Mucosa of stomach (tissue), 1 donor: ENCODE data around the gene EME1.

Source experiments
- H3K27me3 ChIP-seq: one replicate; pipeline ENCODE4 v1.7.0; 2013; ENCODE audit warnings: mild to moderate bottlenecking, low read length; ENCODE audit not compliant: control insufficient read depth, insufficient read depth
- H3K36me3 ChIP-seq: one replicate; pipeline ENCODE4 v1.7.0; 2013; ENCODE audit warnings: low read length; ENCODE audit not compliant: control insufficient read depth, insufficient read depth
- H3K4me1 ChIP-seq: one replicate; pipeline ENCODE4 v1.7.0; 2013; ENCODE audit warnings: mild to moderate bottlenecking, low read length; ENCODE audit not compliant: control insufficient read depth, insufficient read depth
- H3K4me3 ChIP-seq: one replicate; pipeline ENCODE4 v1.7.0; 2013; ENCODE audit warnings: low read length
- H3K9ac ChIP-seq: one replicate; pipeline ENCODE4 v1.7.0; 2013; ENCODE audit warnings: mild to moderate bottlenecking, low read length, moderate library complexity
- H3K9me3 ChIP-seq: one replicate; pipeline ENCODE4 v1.7.0; 2013; ENCODE audit warnings: mild to moderate bottlenecking, low read length, moderate library complexity; ENCODE audit not compliant: control insufficient read depth
- donor health status: Pancreatic carcinoma.

Gene EME1

GRCh38 chr17:50372222-50372757 is 739 bp upstream of the EME1 start:
- Histone ChIP-seq H3K4me1 (peaks cover 12% of the 10 kb centered on the region), H3K9me3 (no peaks in the 10 kb centered on the region), H3K4me3 (peak overlapping the region; percentile 94)

GRCh38 chr17:50373705-50374104 is 676 bp downstream of the EME1 start:
- peaks cover 12% of the 10 kb centered on the region for H3K4me1 ChIP-seq
- H3K27me3 ChIP-seq, result no peaks in the 10 kb centered on the region
- H3K9ac ChIP-seq, result peak overlapping the region; percentile 75
- no peak overlapping the region for H3K4me3 ChIP-seq
- H3K36me3 ChIP-seq, result peaks cover 10% of the 10 kb centered on the region
- H3K9me3 ChIP-seq, result no peaks in the 10 kb centered on the region

More at GRCh38 chr17:50372222-50372757, 739 bp upstream of the EME1 start:
- Histone ChIP-seq H3K36me3 (peaks cover 14% of the 10 kb centered on the region), H3K9ac (peak overlapping the region; percentile 75), H3K27me3 (no peaks in the 10 kb centered on the region)

DNA sequence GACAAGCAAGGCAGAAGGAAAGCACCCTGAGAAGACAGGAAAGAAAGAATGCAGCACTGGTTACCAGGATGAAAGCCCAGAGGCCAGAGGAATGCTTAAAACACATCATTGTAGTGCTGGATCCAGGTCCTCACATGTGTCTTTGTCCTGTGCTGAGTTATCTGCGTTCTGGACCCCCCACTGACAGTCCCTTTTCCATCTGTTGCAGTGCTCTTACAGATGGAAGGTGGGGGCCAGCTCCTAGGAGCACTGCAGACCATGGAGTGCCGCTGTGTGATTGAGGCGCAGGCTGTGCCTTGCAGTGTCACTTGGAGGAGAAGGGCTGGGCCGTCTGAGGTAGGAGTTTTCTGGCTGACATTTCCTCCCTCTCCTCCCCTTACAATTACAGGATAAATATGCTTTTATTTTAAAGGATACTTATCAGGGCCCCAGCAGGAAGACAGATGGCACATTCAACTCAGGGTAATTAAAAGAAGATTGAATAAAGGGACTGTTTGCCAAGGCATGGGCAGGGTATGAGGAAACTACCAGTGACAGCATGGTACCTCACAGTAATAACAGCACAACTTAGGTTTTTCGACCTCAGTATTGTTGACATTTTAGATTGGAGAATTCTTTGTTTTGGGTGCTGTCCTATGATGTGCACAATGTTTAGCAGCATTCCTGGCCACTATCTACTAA is 3.0 kb downstream of the EME1 start:
- Histone ChIP-seq H3K4me1 (peaks cover 12% of the 10 kb centered on the region), H3K4me3 (no peak overlapping the region), H3K9ac (no peak overlapping the region)

GRCh38 chr17:50379351-50380132 is 6.5 kb downstream of the EME1 start:
- Histone ChIP-seq H3K9ac (no peak overlapping the region), H3K9me3 (no peaks in the 10 kb centered on the region), H3K4me1 (no peaks in the 10 kb centered on the region), H3K4me3 (no peak overlapping the region), H3K36me3 (peaks cover 4% of the 10 kb centered on the region), H3K27me3 (no peaks in the 10 kb centered on the region)

More for the DNA sequence above, 3.0 kb downstream of the EME1 start:
- H3K36me3 ChIP-seq, result no peaks in the 10 kb centered on the region
- H3K9me3 ChIP-seq, result no peaks in the 10 kb centered on the region
- no peaks in the 10 kb centered on the region for H3K27me3 ChIP-seq

- Histone ChIP-seq H3K9ac (no peak overlapping the region), H3K27me3 (no peaks in the 10 kb centered on the region), H3K4me1 (no peaks in the 10 kb centered on the region), H3K36me3 (peaks cover 4% of the 10 kb centered on the region), H3K4me3 (no peak overlapping the region), H3K9me3 (no peaks in the 10 kb centered on the region)
Measured at GRCh38 chr17:50380369-50381259, 7.6 kb downstream of the EME1 start.

- Histone ChIP-seq H3K4me3 (no peak overlapping the region), H3K4me1 (no peaks in the 10 kb centered on the region), H3K36me3 (peaks cover 6% of the 10 kb centered on the region), H3K9ac (no peak overlapping the region), H3K27me3 (no peaks in the 10 kb centered on the region), H3K9me3 (no peaks in the 10 kb centered on the region)
Measured at GRCh38 chr17:50381260-50381815, 8.3 kb downstream of the EME1 start.

DNA sequence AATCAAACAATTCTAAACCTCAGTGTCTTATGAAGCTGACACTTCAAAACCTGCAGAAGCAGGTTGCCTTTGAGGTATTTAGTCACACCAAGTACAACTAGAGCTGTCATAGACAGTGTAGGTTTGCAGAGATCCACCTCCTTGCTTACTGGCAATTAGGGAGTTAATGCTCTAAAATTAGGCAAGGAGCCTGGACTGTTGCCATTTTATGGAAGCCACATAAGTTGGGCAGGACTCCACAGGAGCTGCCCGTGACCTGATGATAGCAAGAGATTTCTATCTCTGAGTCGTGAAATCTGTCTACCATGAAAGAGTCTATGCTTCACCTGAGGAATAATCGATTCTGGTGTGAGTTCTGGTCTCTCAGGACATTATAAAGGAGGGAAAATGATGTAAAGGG is 8.9 kb downstream of the EME1 start:
- Histone ChIP-seq H3K4me3 (no peak overlapping the region), H3K27me3 (no peaks in the 10 kb centered on the region), H3K9me3 (no peaks in the 10 kb centered on the region), H3K4me1 (no peaks in the 10 kb centered on the region), H3K36me3 (peaks cover 10% of the 10 kb centered on the region), H3K9ac (no peak overlapping the region)

GRCh38 chr17:50382931-50383330 is 9.9 kb downstream of the EME1 start:
- no peaks in the 10 kb centered on the region for H3K4me1 ChIP-seq
- no peaks in the 10 kb centered on the region for H3K27me3 ChIP-seq
- peaks cover 13% of the 10 kb centered on the region for H3K36me3 ChIP-seq
- no peak overlapping the region for H3K9ac ChIP-seq
- no peak overlapping the region for H3K4me3 ChIP-seq
- no peaks in the 10 kb centered on the region for H3K9me3 ChIP-seq

DNA sequence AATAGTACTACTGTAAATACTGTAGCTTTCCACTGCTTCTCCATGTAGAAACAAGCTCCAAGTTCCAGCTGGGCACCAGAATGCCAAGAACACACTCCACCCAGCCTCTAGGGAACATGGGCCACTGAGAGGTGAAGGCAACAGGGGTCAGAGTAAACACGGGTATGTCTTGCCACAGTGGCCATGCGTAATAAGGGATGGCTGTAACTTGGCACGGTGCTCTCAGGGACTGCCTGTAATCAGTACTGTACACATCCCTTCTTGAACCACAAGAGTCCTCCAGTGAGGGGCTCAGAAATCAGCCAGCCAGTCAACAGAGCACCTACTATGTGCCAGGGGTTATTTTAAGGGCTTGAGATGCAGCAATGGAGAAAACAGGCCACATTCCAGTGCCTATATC is 13.5 kb downstream of the EME1 start:
- no peaks in the 10 kb centered on the region for H3K27me3 ChIP-seq
- no peak overlapping the region for H3K4me3 ChIP-seq
- no peak overlapping the region for H3K9ac ChIP-seq
- peaks cover 9% of the 10 kb centered on the region for H3K4me1 ChIP-seq
- peaks cover 38% of the 10 kb centered on the region for H3K36me3 ChIP-seq
- no peaks in the 10 kb centered on the region for H3K9me3 ChIP-seq

GRCh38 chr17:50388728-50389127 is 15.7 kb downstream of the EME1 start:
- Histone ChIP-seq H3K9me3 (no peaks in the 10 kb centered on the region), H3K9ac (no peak overlapping the region), H3K4me3 (no peak overlapping the region), H3K27me3 (no peaks in the 10 kb centered on the region), H3K36me3 (peaks cover 49% of the 10 kb centered on the region), H3K4me1 (peaks cover 13% of the 10 kb centered on the region)

DNA sequence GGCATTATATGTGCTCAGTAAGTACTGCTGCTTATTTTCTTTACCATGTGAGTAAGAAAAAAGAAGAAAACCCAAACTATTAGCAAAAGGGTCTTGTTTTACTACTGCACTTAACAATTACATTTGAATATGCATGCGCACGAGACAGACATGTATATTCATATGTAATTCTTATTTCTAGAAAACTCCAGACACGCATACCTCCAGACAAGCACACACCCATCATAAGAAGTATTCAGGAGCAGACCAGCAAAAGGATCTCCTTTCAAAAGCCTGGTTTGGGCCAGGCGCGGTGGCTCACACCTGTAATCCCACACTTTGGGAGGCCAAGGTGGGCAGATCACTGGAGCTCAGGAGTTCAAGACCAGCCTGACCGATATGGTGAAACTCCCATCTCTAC is 16.5 kb downstream of the EME1 start:
- Histone ChIP-seq H3K27me3 (no peaks in the 10 kb centered on the region), H3K36me3 (peaks cover 46% of the 10 kb centered on the region), H3K9me3 (no peaks in the 10 kb centered on the region), H3K4me3 (no peak overlapping the region), H3K9ac (no peak overlapping the region), H3K4me1 (peaks cover 13% of the 10 kb centered on the region)
